Neuronal stem cell (in vitro differentiated cells): Measurements from ENCODE around the gene PADI1.

Experiments used
- DNase-seq: peaks from one replicate; pipeline ENCODE4 v3.0.0-alpha.2; 2013; ENCODE audit warnings: low spot score
- H2AFZ ChIP-seq: one replicate; pipeline ENCODE4 v1.6.1; 2013; ENCODE audit warnings: mild to moderate bottlenecking, low read length, inconsistent platforms
- H2AK5ac ChIP-seq: 2 replicates; pipeline ENCODE4 v1.6.1; 2013; ENCODE audit warnings: low read depth, mild to moderate bottlenecking, inconsistent platforms, low read length, moderate library complexity, mixed read lengths
- H2BK120ac ChIP-seq: 2 replicates; pipeline ENCODE4 v1.6.1; 2013; ENCODE audit warnings: low read depth, mild to moderate bottlenecking, inconsistent platforms, low read length, moderate library complexity, mixed read lengths
- H2BK12ac ChIP-seq: one replicate; pipeline ENCODE4 v1.6.1; 2013; ENCODE audit warnings: low read length, inconsistent platforms
- H2BK15ac ChIP-seq: 2 replicates; pipeline ENCODE4 v1.6.1; 2013; ENCODE audit warnings: mild to moderate bottlenecking, low read length, inconsistent platforms, mixed read lengths
- H2BK5ac ChIP-seq: one replicate; pipeline ENCODE4 v1.6.1; 2013; ENCODE audit warnings: inconsistent platforms, mild to moderate bottlenecking, low read length, moderate library complexity
- H3K14ac ChIP-seq: one replicate; pipeline ENCODE4 v1.6.1; 2013; ENCODE audit warnings: low read length, inconsistent platforms
- H3K18ac ChIP-seq: 2 replicates; pipeline ENCODE4 v1.6.1; 2013; ENCODE audit warnings: low read length, inconsistent platforms
- H3K23ac ChIP-seq: 2 replicates; pipeline ENCODE4 v1.6.1; 2013; ENCODE audit warnings: low read depth, mild to moderate bottlenecking, mixed read lengths, low read length, inconsistent platforms; ENCODE audit not compliant: poor library complexity
- H3K27ac ChIP-seq: replicated peaks from 3 replicates; pipeline ENCODE4 v1.5.1; 2013; ENCODE audit warnings: low read length, inconsistent platforms
- H3K27me3 ChIP-seq, 3 experiments: 2 replicates each; pipeline ENCODE4 v1.6.1; 2013; ENCODE audit warnings: low read length in 3 of 3, mild to moderate bottlenecking in 2 of 3, inconsistent platforms in 1 of 3, low read depth in 1 of 3, mixed read lengths in 1 of 3, moderate library complexity in 1 of 3; ENCODE audit not compliant: control insufficient read depth in 3 of 3, insufficient read depth in 3 of 3
- H3K36me3 ChIP-seq, 2 donors: replicated peaks in 1 of 2; 2 replicates each; pipeline ENCODE4 v1.6.1; 2013; ENCODE audit warnings: low read length in 2 of 2; ENCODE audit not compliant: control insufficient read depth in 2 of 2, insufficient read depth in 2 of 2
- H3K4ac ChIP-seq: 2 replicates; pipeline ENCODE4 v1.6.1; 2013; ENCODE audit warnings: inconsistent platforms, mild to moderate bottlenecking, low read length, moderate library complexity
- H3K4me1 ChIP-seq, 2 donors: 1 replicate in 1 of 2; 2 replicates in 1 of 2; pipeline ENCODE4 v1.6.1; 2013; ENCODE audit warnings: low read length in 2 of 2, low read depth in 1 of 2; ENCODE audit not compliant: control insufficient read depth in 2 of 2, insufficient read depth in 1 of 2
- H3K4me2 ChIP-seq: one replicate; pipeline ENCODE4 v1.6.1; 2013; ENCODE audit warnings: mild to moderate bottlenecking, low read length, inconsistent platforms; ENCODE audit not compliant: insufficient read depth, poor library complexity, severe bottlenecking
- H3K4me3 ChIP-seq, 2 donors: 2 replicates each; pipeline ENCODE4 v1.5.1; 2013; ENCODE audit warnings: low read length in 2 of 2, mild to moderate bottlenecking in 2 of 2, inconsistent platforms in 1 of 2, moderate library complexity in 1 of 2
- H3K79me1 ChIP-seq: one replicate; pipeline ENCODE4 v1.6.1; 2013; ENCODE audit warnings: low read depth, mild to moderate bottlenecking, inconsistent platforms, low read length, moderate library complexity
- H3K9ac ChIP-seq: one replicate; pipeline ENCODE4 v1.6.1; 2013; ENCODE audit warnings: mild to moderate bottlenecking, low read depth, low read length, inconsistent platforms; ENCODE audit not compliant: poor library complexity
- H3K9me3 ChIP-seq, 2 donors: replicated peaks in 1 of 2; 2 replicates each; pipeline versions ENCODE3 to v1.6.1; 2013; ENCODE audit warnings: low read length in 2 of 2, mild to moderate bottlenecking in 2 of 2, inconsistent platforms in 1 of 2, low read depth in 1 of 2, mixed read lengths in 1 of 2, moderate library complexity in 1 of 2; ENCODE audit not compliant: control insufficient read depth in 2 of 2, insufficient read depth in 1 of 2
- H4K8ac ChIP-seq: one replicate; pipeline ENCODE4 v1.6.1; 2013; ENCODE audit warnings: low read depth, mild to moderate bottlenecking, inconsistent platforms, low read length, moderate library complexity
- H4K91ac ChIP-seq: one replicate; pipeline ENCODE4 v1.6.1; 2013; ENCODE audit warnings: low read length, low read depth, mild to moderate bottlenecking, inconsistent platforms; ENCODE audit not compliant: poor library complexity
- WGBS, 2 donors: extraction: QIAGEN DNeasy Blood & Tissue Kit; methylation state at CpG; one replicate each; pipeline ENCODE4 v1.1.7; 2013; ENCODE audit warnings: missing lambda C conversion rate in 2 of 2, mixed read lengths in 1 of 2; ENCODE audit not compliant: insufficient read length in 2 of 2, insufficient replicate concordance in 1 of 2; ENCODE audit errors: extremely low coverage in 2 of 2; 5-methylcytosine and 5-hydroxymethylcytosine counted together

Gene PADI1

GRCh38 chr1:17250601-17251000 is 45.7 kb downstream of the PADI1 start:
- Histone ChIP-seq H3K27me3 (peaks cover 0 to 34% (median 0%) of the 10 kb centered on the region in 3 experiments), H2AK5ac (no peak overlapping the region), H4K91ac (no peak overlapping the region), H3K18ac (peak overlapping the region; percentile 5), H3K79me1 (no peaks in the 10 kb centered on the region), H2BK5ac (no peak overlapping the region), H2AFZ (no peak overlapping the region), H3K14ac (no peak overlapping the region), H3K4ac (no peak overlapping the region), H3K27ac (no peak overlapping the region), H4K8ac (no peak overlapping the region), H2BK12ac (no peak overlapping the region), H3K9ac (no peak overlapping the region), H2BK120ac (no peak overlapping the region), H3K36me3 (no peaks in the 10 kb centered on the region), H3K23ac (no peak overlapping the region), H2BK15ac (no peak overlapping the region), H3K4me3 (peak overlapping the region in 1 of 2 donors; percentile 10), H3K4me1 (peaks cover 0 to 6% of the 10 kb centered on the region in 2 donors), H3K9me3 (no peaks in the 10 kb centered on the region), H3K4me2 (no peak overlapping the region)
- no peak for DNase-seq
- WGBS, 2 donors, result no CpG with 5 or more reads among the region's 7 CpGs

- H2BK120ac ChIP-seq, result no peak overlapping the region
- H3K27ac ChIP-seq, result no peak overlapping the region
- no peak overlapping the region for H3K4me2 ChIP-seq
- H3K23ac ChIP-seq, result no peak overlapping the region
- peaks cover 0 to 28% (median 0%) of the 10 kb centered on the region in 3 experiments for H3K27me3 ChIP-seq
- no peak overlapping the region for H2BK15ac ChIP-seq
- H4K91ac ChIP-seq, result no peak overlapping the region
- no peak for DNase-seq
- H2BK12ac ChIP-seq, result no peak overlapping the region
- no peaks in the 10 kb centered on the region for H3K79me1 ChIP-seq
- H3K4me3 ChIP-seq, result no peak overlapping the region
- H3K14ac ChIP-seq, result no peak overlapping the region
- peaks cover 0 to 2% of the 10 kb centered on the region in 2 donors for H3K4me1 ChIP-seq
- H3K4ac ChIP-seq, result no peak overlapping the region
- H4K8ac ChIP-seq, result no peak overlapping the region
- H3K18ac ChIP-seq, result no peak overlapping the region
- no peak overlapping the region for H3K9ac ChIP-seq
- WGBS, 2 donors, result no CpG with 5 or more reads among the region's 5 CpGs
- no peaks in the 10 kb centered on the region for H3K9me3 ChIP-seq
- no peaks in the 10 kb centered on the region for H3K36me3 ChIP-seq
- no peak overlapping the region for H2AFZ ChIP-seq
- H2AK5ac ChIP-seq, result no peak overlapping the region
- H2BK5ac ChIP-seq, result no peak overlapping the region
Observed at GRCh38 chr1:17251246-17251645, 46.3 kb downstream of the PADI1 start.

GRCh38 chr1:17251701-17252376 is 46.9 kb downstream of the PADI1 start:
- Histone ChIP-seq H3K4me3 (no peak overlapping the region), H2AFZ (no peak overlapping the region), H3K23ac (no peak overlapping the region), H3K79me1 (no peaks in the 10 kb centered on the region), H3K4ac (no peak overlapping the region), H3K9me3 (no peaks in the 10 kb centered on the region), H3K27ac (no peak overlapping the region), H2AK5ac (no peak overlapping the region), H3K18ac (no peak overlapping the region), H3K9ac (no peak overlapping the region), H3K14ac (no peak overlapping the region), H3K27me3 (peaks cover 0 to 28% (median 0%) of the 10 kb centered on the region in 3 experiments), H2BK5ac (no peak overlapping the region), H2BK12ac (no peak overlapping the region), H2BK120ac (no peak overlapping the region), H4K91ac (no peak overlapping the region), H4K8ac (no peak overlapping the region), H3K4me1 (peaks cover 0 to 2% of the 10 kb centered on the region in 2 donors), H3K4me2 (no peak overlapping the region), H3K36me3 (no peaks in the 10 kb centered on the region), H2BK15ac (no peak overlapping the region)
- WGBS, 2 donors, result no CpG with 5 or more reads among the region's 3 CpGs
- DNase-seq, result no peak

- H3K27ac ChIP-seq, result no peak overlapping the region
- H3K79me1 ChIP-seq, result no peaks in the 10 kb centered on the region
- H4K8ac ChIP-seq, result no peak overlapping the region
- peaks cover 0 to 17% (median 0%) of the 10 kb centered on the region in 3 experiments for H3K27me3 ChIP-seq
- H4K91ac ChIP-seq, result no peak overlapping the region
- no peak overlapping the region for H3K4me2 ChIP-seq
- H2AFZ ChIP-seq, result no peak overlapping the region
- H3K4ac ChIP-seq, result no peak overlapping the region
- no peaks in the 10 kb centered on the region for H3K4me1 ChIP-seq
- no peak overlapping the region for H3K14ac ChIP-seq
- no CpG with 5 or more reads among the region's 5 CpGs for WGBS, 2 donors
- no peak overlapping the region for H2BK12ac ChIP-seq
- no peak overlapping the region for H2BK120ac ChIP-seq
- no peaks in the 10 kb centered on the region for H3K36me3 ChIP-seq
- DNase-seq, result no peak
- H3K4me3 ChIP-seq, result no peak overlapping the region
- H2BK15ac ChIP-seq, result no peak overlapping the region
- H3K9me3 ChIP-seq, result no peaks in the 10 kb centered on the region
- no peak overlapping the region for H3K18ac ChIP-seq
- no peak overlapping the region for H2BK5ac ChIP-seq
- no peak overlapping the region for H2AK5ac ChIP-seq
- no peak overlapping the region for H3K9ac ChIP-seq
- no peak overlapping the region for H3K23ac ChIP-seq
Observed at GRCh38 chr1:17255336-17255735, 50.4 kb downstream of the PADI1 start.
